ENCODE data around the gene FASTKD3.
"Not testable (repeated sequence)": the region's sequence is repeated elsewhere in the genome, so short reads cannot be mapped to it uniquely, and the experiment has no call there.

The FASTKD3 gene

GRCh38 chr5:7868773-7869473, at the start of gene FASTKD3, which contains the start of gene MTRR:
Gene FASTKD3, minus strand, starts transcription at chr5:7869031. Its CDS starts 948 bp downstream, at chr5:7868083.
Gene MTRR, plus strand, starts transcription at chr5:7869148. Its CDS starts 1,647 bp downstream, at chr5:7870795.
- peak; percentile 81 for DNase-seq (ENCODE audit: insufficient read length, low spot score)
- FAIRE-seq, result peak; percentile 90

- DNase-seq (ENCODE audit: insufficient read length, low spot score) (no peak), FAIRE-seq (peak; percentile 35)
Measured at GRCh38 chr5:7917130-7918123, 48.6 kb upstream of the FASTKD3 start.

- DNase-seq (ENCODE audit: insufficient read length, low spot score) (no peak), FAIRE-seq (no peak)
Measured at GRCh38 chr5:7916171-7916804, 47.5 kb upstream of the FASTKD3 start.

- FAIRE-seq; DNase-seq (ENCODE audit: insufficient read length, low spot score): not testable (repeated sequence)
Measured at GRCh38 chr5:7911429-7911771, 42.6 kb upstream of the FASTKD3 start.

GRCh38 chr5:7910738-7911428, 42.1 kb upstream of the FASTKD3 start:
- peak; percentile 67 for FAIRE-seq
- DNase-seq (ENCODE audit: insufficient read length, low spot score), result no peak

- DNase-seq (ENCODE audit: insufficient read length, low spot score) (no peak), FAIRE-seq (no peak)
Measured at GRCh38 chr5:7908317-7908716, 39.5 kb upstream of the FASTKD3 start.

DNA sequence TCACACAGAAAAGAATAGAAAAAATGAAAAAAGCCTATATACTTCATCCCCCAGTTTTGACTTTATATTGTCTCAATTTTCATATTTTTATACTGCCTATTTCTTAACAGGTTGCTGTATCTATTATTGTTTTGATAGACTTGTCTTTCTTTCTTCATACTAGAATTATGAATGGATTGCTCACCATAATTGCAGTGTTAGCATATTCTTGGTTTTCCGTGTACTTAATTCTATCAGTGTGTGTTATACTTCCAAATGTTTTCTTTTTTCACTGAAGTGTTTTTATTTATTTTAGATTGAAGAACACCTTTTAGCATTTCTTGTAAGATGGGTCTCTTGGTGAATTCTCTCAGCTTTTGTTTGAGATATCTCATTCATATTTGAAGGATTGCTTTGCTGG, 38.8 kb upstream of the FASTKD3 start:
- no peak for FAIRE-seq
- no peak for DNase-seq (ENCODE audit: insufficient read length, low spot score)

DNA sequence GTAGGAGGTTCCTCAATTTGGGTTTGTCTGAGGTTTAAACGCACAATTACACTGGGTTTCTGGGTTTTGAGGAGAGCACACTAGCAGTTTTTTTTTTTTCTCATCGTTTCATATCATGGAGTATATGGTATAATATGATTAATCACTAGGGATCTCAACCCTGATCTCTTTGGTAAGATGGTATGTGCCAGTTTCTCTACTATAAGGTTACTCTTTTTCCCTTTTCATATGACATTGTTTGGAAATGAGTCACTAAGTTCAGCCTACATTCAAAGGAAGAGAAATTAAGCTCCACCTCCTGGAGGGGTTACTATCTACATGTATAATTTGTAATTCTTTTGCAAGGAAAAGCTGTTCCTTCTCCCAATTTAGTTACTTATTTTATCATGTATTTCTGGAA, 35.3 kb upstream of the FASTKD3 start:
- DNase-seq (ENCODE audit: insufficient read length, low spot score) (no peak), FAIRE-seq (no peak)

GRCh38 chr5:7902666-7903625, 34.1 kb upstream of the FASTKD3 start:
- no peak for FAIRE-seq
- no peak for DNase-seq (ENCODE audit: insufficient read length, low spot score)

DNA sequence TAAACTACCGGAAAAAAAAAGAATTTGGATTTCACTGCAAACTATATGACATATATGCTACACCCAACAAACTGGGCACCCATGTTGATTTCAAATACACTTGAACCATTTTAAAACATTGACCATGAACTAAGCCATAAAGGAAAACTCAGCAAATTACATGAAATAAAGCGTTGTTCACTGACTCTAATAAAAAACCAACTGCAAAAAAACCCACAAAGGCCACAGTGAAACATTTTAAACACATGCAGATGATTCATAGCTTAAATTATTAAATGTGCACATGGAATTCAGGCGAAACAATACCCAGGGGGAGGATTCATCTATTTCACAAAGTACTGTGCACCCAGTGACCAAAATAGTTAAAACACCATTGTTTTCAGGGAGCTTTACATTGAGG, 33.4 kb upstream of the FASTKD3 start:
- DNase-seq (ENCODE audit: insufficient read length, low spot score) (no peak), FAIRE-seq (no peak)

- DNase-seq (ENCODE audit: insufficient read length, low spot score) (no peak), FAIRE-seq (peak; percentile 8)
Measured at GRCh38 chr5:7897014-7897600, 28.3 kb upstream of the FASTKD3 start.

DNA sequence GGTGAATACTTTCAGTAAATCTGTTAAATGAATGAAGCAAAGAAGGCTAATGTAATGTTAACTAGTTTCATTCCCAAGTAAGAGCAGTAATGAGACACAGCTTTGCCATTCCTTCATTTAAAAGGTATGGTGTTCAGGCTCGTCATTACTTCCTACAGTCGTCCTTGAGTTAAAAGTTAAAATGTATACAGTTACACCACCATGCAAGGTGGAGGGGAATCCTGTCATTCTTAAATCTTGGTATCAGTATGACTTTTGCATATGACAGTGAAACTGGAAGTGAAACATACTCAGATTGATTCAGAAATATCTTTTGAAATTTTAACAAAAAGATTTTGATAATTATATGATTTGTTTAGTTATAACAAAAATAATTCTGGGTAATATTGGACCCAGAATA, 26.0 kb upstream of the FASTKD3 start:
- no peak for DNase-seq (ENCODE audit: insufficient read length, low spot score)
- FAIRE-seq, result peak; percentile 23

DNA sequence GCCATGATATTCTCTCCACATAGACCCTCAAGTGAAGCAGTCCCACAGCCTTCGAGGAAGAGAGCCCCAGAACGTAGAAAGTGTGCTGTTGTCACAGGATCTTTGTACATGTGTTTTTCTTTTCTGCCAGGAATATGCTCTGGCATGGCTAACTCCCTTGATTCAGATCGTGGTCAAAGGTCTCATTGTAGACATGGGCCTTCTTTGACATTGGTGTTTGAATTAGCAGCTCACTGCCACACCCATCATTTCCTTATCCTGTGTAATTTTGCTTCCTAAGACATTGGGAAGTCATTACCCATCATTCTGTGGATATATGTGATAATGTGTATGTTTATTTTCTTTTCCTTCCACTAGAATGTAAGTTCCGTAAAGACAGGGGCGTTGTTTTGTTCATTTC, 25.6 kb upstream of the FASTKD3 start:
- FAIRE-seq (no peak), DNase-seq (ENCODE audit: insufficient read length, low spot score) (no peak)

DNA sequence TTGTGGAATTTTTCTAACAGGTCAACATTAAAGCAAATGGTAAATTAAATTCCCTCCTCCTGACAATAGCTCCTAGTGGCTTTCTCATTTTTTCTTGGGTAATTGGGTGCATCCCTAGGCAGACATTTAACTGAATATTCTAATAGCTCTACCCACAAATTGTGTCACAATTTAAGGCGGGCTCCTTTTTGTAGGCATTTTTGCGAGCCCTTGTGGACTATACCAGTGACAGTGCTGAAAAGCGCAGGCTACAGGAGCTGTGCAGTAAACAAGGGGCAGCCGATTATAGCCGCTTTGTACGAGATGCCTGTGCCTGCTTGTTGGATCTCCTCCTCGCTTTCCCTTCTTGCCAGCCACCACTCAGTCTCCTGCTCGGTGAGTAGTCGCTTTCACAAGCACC, 20.1 kb upstream of the FASTKD3 start:
- DNase-seq (ENCODE audit: insufficient read length, low spot score) (no peak), FAIRE-seq (no peak)

- DNase-seq (ENCODE audit: insufficient read length, low spot score), result no peak
- peak; percentile 69 for FAIRE-seq
Measured at GRCh38 chr5:7886849-7887475, 18.1 kb upstream of the FASTKD3 start.

DNA sequence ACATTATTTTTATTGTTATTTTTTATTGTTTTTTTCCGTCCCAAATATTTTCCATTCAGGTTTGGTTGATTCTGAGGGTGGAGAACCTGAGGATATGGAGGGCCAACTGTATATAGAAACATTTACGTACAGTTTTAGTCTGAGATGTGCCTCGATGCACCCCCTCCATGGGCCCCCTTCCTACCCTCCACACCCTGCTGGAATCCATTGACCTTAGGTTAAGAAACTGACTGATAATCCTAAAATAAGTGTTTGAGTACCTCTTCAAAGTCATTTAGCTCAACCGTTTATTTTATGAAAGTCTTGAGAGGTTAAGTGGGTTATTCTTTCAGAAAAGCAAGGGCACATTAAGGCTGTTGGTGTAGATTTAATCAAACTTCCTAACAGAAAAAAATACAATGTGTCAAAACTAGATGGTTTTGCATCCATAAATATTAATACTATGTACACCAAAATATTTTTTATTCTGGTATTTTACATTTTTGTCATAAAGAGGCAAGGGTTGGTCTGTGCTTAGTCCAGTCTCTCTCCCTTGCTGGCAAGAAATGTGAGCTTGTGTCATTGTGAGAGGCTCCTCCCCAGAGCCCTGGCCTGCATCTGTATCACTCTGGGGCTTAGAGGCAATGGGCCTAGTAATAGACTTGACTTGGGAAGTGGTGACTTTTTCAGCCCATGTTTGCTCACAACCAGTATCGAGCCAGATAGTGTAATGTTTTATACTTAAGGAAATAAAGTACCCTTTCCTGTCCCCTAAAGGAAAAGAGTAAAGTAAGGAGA, 15.8 kb upstream of the FASTKD3 start:
- DNase-seq (ENCODE audit: insufficient read length, low spot score) (no peak), FAIRE-seq (no peak)

DNA sequence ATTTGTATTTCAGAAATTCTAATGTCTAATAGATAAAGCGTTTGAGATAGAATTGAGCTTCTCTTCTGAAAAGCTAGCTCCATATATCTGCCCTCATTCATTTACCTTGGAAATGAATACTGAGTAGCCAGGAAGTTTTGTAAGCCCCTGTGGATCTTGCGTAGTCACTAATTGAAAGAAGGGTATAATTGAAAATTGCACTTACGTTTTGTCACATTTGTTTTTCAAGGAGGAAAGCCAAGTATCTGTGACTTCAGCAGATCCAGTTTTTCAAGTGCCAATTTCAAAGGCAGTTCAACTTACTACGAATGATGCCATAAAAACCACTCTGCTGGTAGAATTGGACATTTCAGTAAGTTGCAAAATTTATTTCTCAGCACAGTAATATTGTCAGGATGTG, 14.1 kb upstream of the FASTKD3 start:
- DNase-seq (ENCODE audit: insufficient read length, low spot score), result no peak
- no peak for FAIRE-seq

DNA sequence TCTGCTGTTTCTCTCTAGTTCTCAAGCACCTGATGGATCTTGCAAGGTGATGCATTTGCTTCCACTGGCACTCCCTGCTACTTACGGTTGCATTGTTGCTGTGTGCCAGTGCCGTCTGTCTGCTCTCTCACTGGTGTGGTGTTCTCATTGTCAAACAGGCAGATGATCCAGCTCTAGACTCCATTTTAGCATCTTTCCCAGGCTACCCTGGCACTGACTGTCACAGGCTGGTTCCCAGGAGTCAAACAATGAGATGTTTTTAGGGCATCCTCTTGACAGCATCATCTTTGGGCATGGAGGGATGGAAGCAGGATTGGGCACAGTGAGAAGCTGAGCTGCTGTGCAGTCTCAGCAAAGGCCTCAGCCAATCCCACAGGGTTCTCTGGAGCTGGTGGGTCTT, 13.0 kb upstream of the FASTKD3 start:
- no peak for DNase-seq (ENCODE audit: insufficient read length, low spot score)
- FAIRE-seq, result no peak

Data from GM19239 (cell line).